SK-N-SH (cell line): ENCODE measurements around the gene PSG6.
A peak's percentile ranks its signal among the peaks of the same experiment; 100 is the strongest.
"Not testable (repeated sequence)": the region's sequence is repeated elsewhere in the genome, so short reads cannot be mapped to it uniquely, and the experiment has no call there.

Experiments used
- FOXJ3 ChIP-seq: sonication (generic); formaldehyde crosslinking; IDR thresholded peaks from 2 replicates; pipeline ENCODE4 v1.5.1; 2020; ENCODE audit warnings: mild to moderate bottlenecking, missing genetic modification reagents
- FOXM1 ChIP-seq: IDR thresholded peaks from 2 replicates; pipeline ENCODE4 v1.4.0; 2012; ENCODE audit warnings: low read depth, mild to moderate bottlenecking
- POLR2AphosphoS5 ChIP-seq: IDR thresholded peaks from 2 replicates; pipeline ENCODE4 v1.6.1; 2012; ENCODE audit warnings: low read depth, low read length
- RXRA ChIP-seq: IDR thresholded peaks from 2 replicates; pipeline ENCODE4 v1.4.0; 2012; ENCODE audit warnings: low read depth, mild to moderate bottlenecking, borderline replicate concordance
- TF ChIP-seq, protein P1 (sequence below): fragments of 200-600 bp; sonication (generic); IDR thresholded peaks from 2 replicates; pipeline ENCODE4 v1.6.1; 2017; ENCODE audit warnings: antibody characterized with exemption, mild to moderate bottlenecking, moderate library complexity

DNA sequence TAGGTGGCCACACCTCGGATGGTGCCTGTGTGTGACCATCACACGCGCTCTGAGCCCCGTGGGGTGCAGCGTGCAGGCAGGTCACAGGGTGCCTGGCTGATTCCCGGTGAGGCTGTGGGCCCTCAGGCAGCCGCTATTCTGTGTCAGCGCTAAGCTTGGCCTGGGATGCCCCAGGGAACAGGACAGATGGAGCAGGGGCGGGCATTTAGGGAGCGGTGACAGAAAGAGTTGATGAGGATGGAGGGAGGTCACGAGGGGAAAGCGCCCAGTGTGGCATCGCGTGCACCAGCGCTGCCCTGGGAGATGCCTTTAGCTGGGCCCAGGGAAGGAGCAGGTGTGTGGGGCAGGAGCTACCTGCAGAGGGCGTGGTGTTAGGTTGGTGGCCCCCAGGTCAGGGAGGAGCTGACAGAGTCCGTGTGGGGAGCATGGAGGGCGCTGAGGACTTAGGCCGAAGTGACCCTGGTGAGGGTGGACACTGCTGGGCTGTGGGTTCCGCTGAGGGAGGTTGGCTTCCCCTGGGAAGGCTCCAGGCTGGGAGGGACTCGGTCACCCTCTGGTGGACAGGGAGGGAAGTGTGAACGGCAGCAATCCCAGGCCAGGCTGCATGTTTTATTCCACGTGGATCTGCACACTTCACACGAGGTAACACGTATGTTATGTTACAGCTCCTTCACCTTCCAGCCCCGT is 1.5 kb upstream of the PSG6 start:
- not testable (repeated sequence) for TF ChIP-seq POLR2AphosphoS5; FOXM1; RXRA; FOXJ3 (CRISPR knock-in tag)
- TF ChIP-seq, protein P1, sequence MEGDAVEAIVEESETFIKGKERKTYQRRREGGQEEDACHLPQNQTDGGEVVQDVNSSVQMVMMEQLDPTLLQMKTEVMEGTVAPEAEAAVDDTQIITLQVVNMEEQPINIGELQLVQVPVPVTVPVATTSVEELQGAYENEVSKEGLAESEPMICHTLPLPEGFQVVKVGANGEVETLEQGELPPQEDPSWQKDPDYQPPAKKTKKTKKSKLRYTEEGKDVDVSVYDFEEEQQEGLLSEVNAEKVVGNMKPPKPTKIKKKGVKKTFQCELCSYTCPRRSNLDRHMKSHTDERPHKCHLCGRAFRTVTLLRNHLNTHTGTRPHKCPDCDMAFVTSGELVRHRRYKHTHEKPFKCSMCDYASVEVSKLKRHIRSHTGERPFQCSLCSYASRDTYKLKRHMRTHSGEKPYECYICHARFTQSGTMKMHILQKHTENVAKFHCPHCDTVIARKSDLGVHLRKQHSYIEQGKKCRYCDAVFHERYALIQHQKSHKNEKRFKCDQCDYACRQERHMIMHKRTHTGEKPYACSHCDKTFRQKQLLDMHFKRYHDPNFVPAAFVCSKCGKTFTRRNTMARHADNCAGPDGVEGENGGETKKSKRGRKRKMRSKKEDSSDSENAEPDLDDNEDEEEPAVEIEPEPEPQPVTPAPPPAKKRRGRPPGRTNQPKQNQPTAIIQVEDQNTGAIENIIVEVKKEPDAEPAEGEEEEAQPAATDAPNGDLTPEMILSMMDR = peak; percentile 37
